ENCODE measurements around the gene APEX2.

DNA sequence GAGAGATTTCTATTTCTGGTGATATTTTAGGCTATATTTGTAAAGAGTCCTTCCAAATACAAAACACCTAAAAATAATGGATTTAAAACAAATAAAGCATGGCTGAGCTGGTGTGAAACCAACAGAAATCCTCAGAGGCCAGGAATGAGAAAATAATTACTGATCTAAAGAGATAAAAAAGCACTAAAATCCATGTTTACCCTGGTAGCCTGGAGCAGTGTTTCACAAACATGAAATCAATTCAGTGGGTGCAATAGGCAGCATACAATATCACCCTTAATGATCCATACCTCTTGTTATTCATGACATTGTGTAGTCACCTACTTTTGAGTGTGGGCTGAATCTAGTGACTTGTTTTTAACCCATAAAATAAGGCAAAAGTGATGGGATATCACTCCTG, 20.7 kb upstream of the APEX2 start:
- no peak for TF ChIP-seq POLR2A (IDR thresholded peaks at IDR 0.05; ENCODE audit: low read depth, low read length)
- TF ChIP-seq POLR2AphosphoS5 (IDR thresholded peaks at IDR 0.05; ENCODE audit: low read depth, low read length): no peak
